GM12874 (cell line): ENCODE measurements around the gene HADHB.

ENCODE experiments used
- CTCF ChIP-seq: IDR thresholded peaks from 2 replicates; pipeline ENCODE4 v1.5.1; 2011; ENCODE audit warnings: low read depth, mild to moderate bottlenecking, control low read depth, low read length, moderate library complexity; ENCODE audit not compliant: insufficient read depth

The HADHB gene

GRCh38 chr2:26326514-26326913 is 81.8 kb downstream of the HADHB start:
- no peak for TF ChIP-seq CTCF

GRCh38 chr2:26327291-26328272 is 82.8 kb downstream of the HADHB start:
- TF ChIP-seq CTCF, result no peak

- peak; percentile 87 for TF ChIP-seq CTCF
These were observed 85.4 kb downstream of the HADHB start for GRCh38 chr2:26330114-26330549.

GRCh38 chr2:26330604-26331003 is 85.9 kb downstream of the HADHB start:
- no peak for TF ChIP-seq CTCF

GRCh38 chr2:26333293-26333692 is 88.6 kb downstream of the HADHB start:
- no peak for TF ChIP-seq CTCF

GRCh38 chr2:26335231-26335630 is 90.5 kb downstream of the HADHB start:
- no peak for TF ChIP-seq CTCF

- no peak for TF ChIP-seq CTCF
These were observed 92.0 kb downstream of the HADHB start for GRCh38 chr2:26336719-26337118.
